ENCODE results near the gene NHP2.
"Not testable (repeated sequence)": the region's sequence is repeated elsewhere in the genome, so short reads cannot be mapped to it uniquely, and the experiment has no call there.

The NHP2 gene

DNA sequence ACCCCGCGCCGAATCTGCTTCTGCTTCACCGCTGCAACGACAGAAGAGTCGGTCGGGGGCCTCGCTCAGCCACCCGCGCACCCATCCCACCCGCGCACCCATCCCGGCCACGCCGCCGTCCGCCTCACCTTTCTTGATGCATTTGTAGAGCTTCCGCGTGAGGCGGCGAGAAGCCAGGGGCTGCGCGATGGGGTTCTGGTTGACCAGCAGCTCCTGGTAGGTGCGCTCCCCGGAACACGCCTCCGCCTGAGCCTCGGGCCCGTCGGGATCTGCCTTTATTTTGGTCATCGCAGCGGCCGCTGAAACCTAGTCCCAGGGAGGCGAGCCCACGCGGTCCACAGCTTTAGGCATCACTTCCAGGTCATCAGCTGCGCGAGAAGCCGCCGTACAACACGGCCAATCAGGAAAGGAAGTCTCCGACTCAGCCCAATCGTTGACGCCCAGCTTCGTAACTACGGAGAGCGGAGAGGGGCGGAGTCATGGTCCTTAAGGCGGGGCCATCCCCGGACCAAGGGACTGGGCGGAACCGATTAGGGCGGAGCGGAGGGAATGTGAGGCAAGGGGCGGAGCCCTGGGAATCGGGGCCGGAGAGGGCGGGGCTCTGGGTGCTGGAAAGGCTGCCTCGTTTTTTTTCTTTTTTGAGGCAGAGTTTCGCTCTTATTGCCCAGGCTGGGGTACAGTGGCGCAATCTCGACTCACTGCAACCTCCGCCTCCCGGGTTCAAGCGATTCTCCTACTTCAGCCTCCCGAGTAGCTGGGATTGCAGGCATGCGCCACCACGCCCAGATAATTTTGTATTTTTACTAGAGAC, at the start of gene NHP2:
NHP2 (minus strand) TSS at position 356 of the 811 bp plus-strand sequence; CDS start at position 288, 68 bp downstream.
- peak; percentile 96 for DNase-seq

DNA sequence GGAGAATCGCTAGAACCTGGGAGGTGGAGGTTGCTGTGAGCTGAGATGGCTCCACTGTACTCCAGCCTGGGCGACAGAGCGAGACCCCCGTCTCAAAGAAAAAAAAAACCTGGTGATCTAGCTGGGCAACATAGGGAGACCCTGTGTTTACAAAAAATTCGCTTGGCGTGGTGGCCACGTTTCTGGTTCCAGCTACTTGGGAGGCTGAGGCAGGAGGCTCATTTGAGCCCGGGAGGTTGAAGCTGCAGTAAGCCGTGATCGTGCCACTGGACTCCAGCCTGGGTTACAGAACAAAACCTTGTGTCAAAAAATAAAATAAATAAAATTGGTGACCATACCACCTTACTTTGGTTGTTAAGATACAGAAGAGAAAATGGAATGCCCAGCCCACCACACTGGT, 48.9 kb upstream of the NHP2 start:
- no peak for DNase-seq

GRCh38 chr5:178201927-178202235, 48.2 kb upstream of the NHP2 start:
- DNase-seq: no peak

GRCh38 chr5:178201221-178201926, 47.7 kb upstream of the NHP2 start:
- no peak for DNase-seq

DNA sequence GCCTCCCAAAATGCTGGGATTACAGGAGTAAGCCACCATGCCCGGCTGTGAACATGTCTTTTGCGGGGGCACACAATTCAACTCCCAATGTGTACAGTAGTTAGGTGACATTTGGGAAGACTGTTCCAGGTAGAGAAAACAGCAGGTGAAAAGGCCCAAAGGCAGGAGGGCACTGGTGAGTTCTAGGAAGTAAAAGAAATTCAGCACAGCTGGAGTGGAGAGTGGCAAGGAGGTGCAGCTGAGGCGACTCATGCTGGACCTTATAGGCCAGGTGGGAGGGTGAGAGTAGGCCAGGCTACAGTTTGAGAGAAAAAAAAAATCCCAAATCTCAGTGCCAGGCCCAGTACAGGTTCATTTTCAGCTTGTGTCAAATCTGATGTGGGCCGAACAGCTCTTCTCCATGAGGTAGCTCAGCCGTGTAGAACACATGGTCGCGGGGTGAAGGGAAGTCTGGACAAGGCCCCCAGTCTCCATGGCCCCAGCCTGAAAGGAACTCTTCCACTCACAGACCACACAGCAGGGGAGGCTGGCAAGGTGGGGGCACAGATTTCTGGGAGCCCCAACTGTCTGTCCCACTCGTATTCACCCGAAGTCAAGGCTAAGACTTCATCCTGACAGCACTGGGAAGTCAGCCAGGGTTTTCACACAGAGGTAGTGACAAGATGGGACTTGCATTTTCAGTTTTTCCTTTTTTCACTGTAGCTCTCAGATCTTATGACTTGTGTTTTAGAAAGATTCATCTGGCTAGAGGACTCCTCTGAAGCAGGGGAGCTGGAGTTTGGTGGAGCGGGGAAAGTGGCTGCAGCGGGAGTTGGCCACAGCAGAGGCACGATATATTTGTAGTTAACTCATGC, 46.1 kb upstream of the NHP2 start:
- DNase-seq: no peak

DNA sequence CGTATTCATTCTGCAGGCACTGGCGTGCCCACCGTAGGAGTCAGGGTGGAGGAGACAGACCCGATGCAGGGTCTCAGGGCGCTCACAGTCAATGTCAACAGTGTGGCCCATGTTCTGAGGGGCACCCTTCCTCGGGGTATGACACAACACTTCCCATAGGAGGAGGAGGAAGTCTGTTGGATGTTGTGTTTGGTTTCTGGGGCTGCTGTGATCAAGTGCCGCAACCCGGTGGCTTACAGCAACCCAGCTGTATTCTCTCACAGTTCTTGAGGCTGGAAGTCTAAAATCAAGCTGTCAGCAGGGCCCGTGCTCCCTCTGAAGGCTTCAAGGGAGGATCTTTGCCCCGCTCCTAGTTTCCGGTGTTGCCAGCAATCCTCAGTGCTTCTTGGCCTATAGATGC, 45.0 kb upstream of the NHP2 start:
- no peak for DNase-seq

- not testable (repeated sequence) for DNase-seq
Observed at GRCh38 chr5:178198151-178198550, 44.5 kb upstream of the NHP2 start.

DNA sequence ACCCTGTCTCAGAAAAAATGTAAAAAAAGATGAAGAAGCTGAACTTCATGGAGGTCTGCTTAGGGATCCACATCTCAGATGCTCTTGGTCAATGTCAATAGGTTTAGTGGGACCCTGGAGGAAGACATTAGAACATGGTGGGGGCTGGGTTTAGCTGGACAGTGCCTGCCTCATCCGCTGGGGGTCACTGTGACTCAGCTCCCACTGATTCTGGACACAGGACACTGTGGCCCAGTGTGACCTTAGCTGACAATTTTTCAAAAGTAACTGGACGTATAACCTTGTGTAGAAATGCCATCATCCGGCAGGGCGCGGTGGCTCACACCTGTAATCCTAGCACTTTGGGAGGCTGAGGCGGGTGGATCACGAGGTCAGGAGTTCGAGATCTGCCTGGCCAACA, 43.3 kb upstream of the NHP2 start:
- DNase-seq: no peak

- DNase-seq: no peak
Observed at GRCh38 chr5:178196281-178196812, 42.7 kb upstream of the NHP2 start.

DNA sequence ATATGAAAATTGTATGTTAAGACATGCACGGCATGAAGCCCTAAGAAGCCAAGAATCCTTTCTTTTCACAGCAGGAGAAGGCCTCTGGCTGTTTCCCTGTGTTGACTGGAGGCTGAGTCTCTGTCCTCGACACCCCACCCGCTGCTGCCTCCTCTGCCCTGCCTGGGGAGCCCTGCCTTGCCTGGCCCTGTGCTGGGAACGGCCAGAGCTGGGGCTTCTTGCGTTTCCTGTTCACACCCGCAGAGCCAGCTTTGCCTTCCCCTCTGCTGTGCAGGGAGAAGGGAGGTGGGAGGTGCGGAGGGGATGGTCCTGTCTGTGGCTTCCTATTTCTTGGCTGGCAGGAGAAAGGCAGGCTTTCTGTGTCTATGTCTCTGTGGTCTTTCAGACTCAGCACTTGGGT, 40.3 kb upstream of the NHP2 start:
- no peak for DNase-seq

- DNase-seq: no peak
Observed at GRCh38 chr5:178193251-178193809, 39.6 kb upstream of the NHP2 start.

GRCh38 chr5:178192787-178193186, 39.1 kb upstream of the NHP2 start:
- no peak for DNase-seq

DNA sequence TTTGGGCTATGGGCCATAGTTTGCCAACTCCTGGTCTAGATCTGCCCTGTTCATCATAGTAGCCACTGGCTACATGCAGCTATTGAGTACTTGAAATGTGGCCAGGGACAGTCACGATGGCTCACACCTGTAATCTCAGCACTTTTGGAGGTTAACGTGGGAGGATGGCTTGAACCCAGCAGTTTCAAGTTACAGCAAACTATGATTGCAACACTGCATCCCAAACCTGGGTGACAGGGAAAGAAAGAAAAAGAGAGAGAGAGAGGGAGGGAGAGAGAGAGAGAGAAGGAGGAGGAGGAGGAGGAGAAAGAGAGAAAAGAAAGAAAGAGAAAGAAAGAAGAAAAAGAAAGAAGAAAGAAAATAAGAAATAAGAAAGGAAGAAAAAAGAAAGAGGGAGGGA, 38.6 kb upstream of the NHP2 start:
- DNase-seq: no peak

- no peak for DNase-seq
Observed at GRCh38 chr5:178191661-178192060, 38.0 kb upstream of the NHP2 start.

DNA sequence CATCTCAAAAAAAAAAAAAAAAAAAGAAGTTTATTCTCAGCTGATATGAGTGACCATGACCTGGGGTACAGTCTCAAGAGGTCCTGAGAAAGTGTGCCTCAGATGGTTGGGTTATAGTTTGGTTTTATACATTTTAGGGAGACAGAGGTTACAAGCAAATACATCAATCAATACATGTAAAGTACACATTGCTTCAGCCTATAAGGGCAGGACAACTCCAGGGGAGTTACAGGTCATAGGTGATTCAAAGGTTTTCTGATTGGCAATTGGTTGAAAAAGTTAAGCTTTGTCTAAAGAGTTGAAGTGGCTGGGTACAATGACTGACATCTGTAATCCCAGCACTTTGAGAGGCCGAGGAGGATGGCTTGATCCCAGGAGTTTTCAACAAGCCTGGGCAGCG, 35.7 kb upstream of the NHP2 start:
- no peak for DNase-seq

GRCh38 chr5:178187014-178187413, 33.3 kb upstream of the NHP2 start, which contains the start of gene GMCL2:
Gene GMCL2, minus strand, starts transcription at chr5:178187371. Its CDS starts 72 bp downstream, at chr5:178187299.
- no peak for DNase-seq

- DNase-seq: no peak
Observed at GRCh38 chr5:178186427-178186826, 32.7 kb upstream of the NHP2 start.

GRCh38 chr5:178182158-178182876, 28.6 kb upstream of the NHP2 start:
- DNase-seq: no peak

DNA sequence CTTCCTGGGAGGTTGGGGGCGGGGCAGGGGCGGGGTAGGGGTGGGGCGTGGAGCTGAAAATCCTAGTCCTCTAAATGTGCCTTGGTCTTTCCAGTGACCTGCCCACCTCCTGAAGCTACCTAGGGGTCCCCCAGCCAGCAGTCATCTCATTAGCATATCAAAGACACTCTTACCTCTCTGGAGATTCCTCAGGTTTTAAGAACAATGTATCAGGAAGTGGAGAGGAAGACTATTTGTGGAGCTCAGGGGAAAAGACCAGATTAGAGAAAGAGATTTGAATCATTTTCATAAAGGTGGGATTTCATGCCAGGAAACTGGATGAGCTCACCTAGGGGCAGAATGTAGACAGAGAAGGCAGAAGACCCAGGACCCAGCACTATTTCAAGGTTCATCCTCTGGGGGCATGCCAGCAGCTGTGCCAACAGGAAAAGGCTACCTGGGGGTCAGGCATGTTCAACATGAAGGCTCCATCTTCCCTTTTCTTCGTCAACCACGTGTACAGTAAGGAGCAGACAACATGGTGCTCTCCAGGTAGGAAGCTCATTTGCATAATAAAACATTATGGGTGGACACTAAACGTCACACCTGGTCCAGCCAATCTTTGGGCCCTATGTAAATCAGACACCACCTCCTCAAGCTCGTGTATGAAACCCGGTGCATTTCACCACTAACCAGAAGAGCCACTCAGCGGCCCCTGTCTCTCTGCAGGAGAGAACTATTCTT, 26.6 kb upstream of the NHP2 start:
- DNase-seq: peak; percentile 15

GRCh38 chr5:178177569-178177968, 23.9 kb upstream of the NHP2 start:
- DNase-seq: no peak

DNA sequence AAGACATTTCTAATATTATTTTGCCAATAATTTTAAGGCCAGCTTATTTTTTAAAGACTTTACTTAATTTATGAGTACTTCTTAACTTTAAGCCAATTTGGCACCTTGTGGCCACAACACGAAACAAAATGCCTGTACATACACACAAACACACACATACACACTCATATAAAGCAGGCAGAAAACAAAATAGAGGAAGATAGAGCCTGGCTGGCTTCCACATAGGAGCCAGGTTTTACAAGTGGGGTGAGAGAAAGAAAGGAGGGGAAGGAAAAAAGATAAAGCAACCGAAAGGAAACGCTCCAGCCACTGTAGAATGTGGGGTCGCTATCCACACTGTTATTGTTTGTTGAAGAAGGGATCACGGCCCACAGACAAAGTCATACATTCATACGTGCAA, 23.1 kb upstream of the NHP2 start:
- DNase-seq: no peak

DNA sequence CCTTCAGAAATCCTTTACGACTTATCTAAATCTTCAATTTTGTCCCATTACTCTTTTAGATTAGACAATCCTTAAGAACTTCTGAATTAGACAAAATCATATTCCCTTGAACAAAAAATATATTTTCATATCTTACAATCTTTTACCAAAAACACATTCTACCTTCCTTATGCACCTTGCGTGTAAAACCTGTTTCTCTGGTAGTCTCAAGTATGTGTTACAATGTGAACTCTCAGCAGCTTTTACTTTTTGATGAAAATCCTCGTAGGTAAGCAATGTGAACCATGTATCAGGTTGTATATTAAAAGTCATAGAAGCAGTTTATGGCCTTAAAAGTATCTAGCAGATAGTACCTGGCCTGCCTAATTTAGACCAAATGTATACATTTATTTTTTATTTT, 20.8 kb upstream of the NHP2 start:
- no peak for DNase-seq

Measured in NCI-H774 (cell line).